Umbilical cord (tissue), 2 donors: ENCODE measurements around the gene SNX15. TPM values are rescaled to one million over a fixed set of nuclear protein-coding genes. Genes with fewer than 3 reads are reported as not detected.
"Not testable (repeated sequence)": the region's sequence is repeated elsewhere in the genome, so short reads cannot be mapped to it uniquely, and the experiment has no call there.

Experiments used
- DNase-seq: peaks from one replicate; pipeline ENCODE4 v3.0.0-alpha.2; 2015; ENCODE audit warnings: low spot score
- total RNA-seq: library from RNA; depleted of rRNA; stranded (reverse); fragments of >200 nt; gene quantifications from one replicate; pipeline ENCODE4 v1.2.3, GENCODE V29; 2014; ENCODE audit warnings: low replicate concordance; ENCODE audit not compliant: insufficient read depth

SNX15 gene
- total RNA-seq, 1 donor from 2014 or later: 19.0 TPM

DNA sequence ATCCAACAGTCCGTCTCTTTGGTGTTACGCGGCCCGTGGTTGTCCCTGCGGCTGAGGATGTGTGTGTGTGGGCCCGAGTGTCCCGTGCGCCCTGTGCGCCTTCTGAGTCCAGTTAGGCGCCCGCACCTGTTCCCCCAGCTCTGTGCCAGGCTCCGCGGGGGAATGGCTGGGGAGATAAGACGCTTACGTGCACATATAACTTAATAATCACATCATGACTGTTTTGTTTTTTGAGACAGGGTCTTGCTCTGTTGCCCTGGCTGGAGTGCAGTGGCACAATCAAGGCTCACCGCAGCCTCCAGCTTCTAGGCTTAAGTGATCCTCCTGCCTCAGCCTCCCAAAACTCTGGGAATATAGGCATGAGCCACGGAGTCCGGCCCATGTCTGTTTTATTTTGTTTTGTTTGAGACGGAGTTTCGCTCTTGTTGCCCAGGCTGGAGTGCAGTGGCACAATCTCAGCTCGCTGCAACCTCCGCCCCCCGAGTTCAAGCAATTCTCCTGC, 12.5 kb upstream of the SNX15 start:
- DNase-seq: no peak

DNA sequence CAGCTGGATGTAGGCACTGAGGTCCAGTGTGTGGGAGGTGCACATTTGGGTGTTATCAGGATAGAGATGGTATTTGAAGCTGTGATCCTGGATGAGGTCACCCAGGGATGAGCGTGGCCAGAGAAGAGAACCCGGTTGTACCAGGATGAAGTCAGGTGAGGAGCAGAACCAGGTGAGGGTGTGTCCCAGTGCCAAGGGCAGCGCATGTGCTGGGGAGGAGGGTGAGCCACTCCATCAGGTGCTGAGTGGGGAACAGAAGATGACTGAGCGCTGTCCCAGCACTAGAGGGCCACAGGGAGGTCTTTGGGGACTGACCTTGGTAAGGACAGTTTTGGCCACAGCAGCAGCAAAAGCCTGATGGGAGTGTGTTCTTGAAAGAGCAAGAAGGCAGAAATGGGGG, 10.5 kb upstream of the SNX15 start:
- no peak for DNase-seq

DNA sequence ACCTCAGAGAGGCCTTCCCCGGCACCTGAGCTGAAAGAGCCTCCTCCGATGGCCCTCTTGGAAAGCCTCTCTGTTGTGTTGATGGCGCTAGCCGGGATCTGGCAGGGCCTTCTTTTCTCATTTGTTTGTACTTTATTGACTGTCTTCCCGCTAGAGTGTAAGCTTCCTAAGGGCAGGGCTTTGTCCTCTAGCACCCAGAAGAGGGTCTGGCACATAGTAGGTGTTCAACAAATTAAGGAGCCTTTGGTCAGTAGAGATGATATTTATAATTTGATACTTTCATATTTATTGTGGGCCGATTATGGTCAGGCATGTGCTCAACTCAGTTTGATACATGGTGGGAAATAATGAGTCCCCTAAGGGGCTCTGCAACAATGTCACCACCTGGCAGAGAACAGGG, 9.3 kb upstream of the SNX15 start:
- DNase-seq: no peak

DNA sequence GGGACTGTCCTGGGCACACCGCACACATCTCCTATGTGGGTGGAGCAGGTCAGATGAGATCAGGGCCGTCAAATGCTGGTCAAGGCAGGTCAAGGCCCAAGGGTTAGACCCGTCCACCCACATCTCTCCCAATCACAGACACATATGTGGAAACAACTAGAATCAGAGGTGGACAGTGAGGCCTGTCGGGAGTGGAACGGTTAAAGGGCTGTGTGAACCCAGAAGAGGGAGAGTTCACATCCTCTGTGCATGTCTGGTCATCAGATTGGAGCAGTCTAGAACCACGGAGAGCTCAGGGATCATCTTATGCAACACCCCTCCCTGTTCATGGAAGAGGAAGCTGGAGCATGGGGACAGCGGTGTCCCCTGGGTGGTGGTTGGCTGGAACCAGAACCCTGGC, 7.4 kb upstream of the SNX15 start:
- DNase-seq: no peak

DNA sequence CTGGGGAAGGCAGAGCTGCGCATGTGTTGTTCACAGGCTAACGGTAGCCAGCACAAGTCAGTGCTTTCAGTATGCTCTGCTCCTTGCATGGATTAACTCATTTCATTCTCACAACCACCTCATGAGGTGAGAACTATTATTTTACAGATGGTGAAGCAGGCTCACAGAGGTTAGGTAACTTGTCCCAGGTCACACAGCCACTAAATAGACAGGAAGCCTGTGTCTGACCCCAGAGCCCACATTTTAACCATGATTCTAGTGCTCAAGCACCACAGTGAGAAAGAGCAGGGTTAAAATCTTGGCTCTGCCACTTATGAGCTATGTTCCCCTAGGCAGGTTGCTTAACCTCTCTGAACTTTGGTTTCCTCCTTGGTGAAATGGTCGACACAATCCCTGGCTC, 6.2 kb upstream of the SNX15 start:
- DNase-seq: no peak

DNA sequence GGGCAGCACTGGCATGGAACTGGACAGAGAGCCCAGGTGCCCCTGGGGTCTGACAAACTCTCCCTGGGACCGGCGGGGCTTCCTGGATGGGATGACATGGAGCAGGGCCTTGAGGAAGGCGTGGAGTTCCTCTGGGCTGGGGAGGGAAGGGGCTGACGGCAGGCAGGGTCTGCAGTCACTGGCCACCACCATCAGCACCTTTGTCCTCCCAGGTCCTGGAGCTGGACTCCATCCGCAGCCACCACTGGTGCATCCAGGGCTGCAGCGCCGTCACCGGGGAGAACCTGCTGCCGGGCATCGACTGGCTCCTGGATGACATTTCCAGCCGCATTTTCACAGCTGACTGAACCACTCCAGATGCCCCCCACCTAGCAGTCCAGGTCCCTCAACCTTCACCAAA, 5.7 kb upstream of the SNX15 start:
- no peak for DNase-seq

DNA sequence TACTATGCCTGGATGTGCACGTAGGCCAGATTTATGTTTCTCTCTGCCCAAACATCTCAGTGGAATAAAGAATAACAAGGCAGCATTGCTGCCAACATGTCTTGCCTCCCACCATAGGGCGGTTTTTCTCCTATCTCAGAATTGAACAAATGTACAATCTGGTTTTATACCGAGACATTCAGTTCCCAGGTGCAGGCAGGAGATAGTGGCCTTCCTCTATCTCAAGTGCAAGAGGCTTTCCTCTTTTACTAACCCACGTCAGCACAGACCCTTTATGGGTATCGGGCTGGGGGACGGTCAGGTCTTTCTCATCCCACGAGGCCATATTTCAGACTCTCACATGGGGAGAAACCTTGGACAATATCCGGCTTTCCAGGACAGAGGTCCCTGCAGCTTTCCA, 3.7 kb upstream of the SNX15 start:
- DNase-seq: not testable (repeated sequence)

DNA sequence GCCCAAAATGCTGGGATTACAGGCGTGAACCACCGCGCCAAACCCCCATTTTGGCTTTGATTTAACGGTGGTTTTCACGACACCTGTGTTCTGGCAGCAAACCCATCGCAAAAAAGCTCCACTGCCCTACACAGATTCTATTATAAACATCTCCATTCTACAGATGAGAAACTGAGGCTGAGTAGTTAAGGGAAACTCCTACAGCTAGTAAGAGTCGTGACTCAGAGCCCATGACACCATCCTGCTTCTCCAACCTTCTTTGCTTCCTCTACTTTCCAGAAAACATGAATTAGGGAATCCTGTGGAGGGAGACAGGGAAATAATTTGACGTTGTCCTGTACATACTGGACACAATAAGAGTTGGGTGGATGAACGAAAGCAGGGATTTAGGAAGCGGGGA, 429 bp upstream of the SNX15 start:
- DNase-seq: no peak

DNA sequence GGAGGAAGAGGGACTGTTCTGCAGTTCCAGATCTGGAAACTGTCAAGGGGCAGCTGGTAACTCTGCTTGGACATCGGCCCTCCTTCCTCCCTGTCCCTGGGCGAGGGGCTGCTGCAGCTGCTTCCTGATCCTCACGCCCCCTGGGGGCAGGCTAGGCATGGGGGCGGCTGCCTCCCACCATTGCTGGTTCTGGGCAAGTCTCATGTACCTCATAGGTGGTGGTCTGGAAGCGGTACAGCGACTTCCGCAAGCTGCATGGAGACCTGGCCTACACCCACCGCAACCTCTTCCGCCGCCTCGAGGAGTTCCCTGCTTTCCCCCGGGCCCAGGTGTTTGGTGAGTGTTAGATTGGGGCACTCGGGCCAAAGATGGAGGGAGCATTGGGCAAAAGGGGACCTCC, 5.0 kb downstream of the SNX15 start:
- no peak for DNase-seq

DNA sequence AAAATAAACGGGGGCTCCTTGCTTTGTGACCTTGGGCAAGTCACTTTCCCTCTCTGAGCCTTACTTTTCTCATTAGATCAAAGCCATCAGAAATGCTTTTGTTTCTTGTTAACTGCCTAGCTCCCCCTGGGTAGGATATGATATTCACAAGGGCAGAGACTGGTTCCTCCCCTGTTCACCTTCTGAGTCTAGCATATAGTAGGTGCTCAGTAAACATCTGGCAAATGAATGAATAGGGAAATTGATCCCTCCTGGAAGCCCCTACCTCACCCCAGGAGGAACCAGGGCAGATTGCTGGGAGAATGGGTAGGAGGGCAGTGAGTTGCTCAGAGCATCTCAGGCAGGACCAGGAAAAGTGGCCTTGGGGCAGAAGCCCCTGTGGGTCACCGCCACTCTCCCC, 7.2 kb downstream of the SNX15 start:
- no peak for DNase-seq

DNA sequence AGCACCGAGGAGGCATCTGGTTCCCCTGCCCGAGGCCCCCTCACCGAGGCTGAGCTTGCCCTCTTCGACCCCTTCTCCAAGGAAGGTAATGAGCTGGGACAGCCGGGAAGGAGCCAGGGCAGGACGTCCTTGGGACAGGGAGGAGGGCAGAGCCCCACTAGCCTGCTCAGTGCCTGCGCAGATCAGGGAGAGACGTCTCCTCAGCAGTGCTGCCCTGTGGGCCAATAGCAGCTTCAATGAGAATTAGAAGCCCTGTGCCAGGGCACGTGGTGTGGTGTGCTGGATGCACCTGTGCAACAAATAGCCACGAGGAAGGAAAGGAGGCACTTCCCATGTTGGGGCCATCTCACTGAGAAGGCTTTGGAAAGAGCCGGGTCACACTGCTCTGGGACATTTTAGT, 8.3 kb downstream of the SNX15 start:
- no peak for DNase-seq

DNA sequence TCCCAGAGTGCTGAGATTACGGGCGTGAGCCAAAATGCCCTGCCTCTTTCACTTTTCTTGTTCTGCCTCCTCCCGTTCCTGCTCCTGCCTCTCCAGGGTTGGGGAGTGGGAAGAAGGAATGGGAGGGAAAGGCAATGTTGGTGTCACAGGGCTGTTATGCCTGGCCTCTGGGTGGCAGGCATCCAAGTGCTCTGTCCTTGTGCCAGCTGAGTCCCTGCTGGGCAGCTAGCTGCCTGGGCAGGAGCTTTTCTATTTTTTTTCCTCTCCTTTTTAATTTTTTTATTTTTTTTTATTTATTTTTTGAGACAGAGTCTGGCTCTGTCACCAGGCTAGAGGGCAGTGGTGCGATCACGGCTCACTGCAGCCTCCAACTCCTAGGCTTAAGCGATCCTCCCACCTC, 9.7 kb downstream of the SNX15 start:
- DNase-seq: no peak

DNA sequence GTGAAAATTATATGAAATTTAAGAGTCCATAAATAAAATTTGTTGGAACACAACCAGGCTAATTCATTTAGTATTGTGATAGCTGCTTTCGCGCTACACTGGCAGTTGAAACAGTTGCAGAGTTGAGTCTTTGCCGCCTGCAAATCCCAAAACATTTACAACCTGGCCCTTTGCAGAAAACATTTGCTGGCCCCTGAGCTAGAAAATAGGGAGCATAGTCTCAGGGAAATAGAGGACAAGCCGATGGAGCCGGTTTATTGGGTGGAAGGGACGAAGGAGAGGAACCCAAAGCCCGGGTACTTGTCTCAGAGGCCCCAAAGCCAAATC, 13.2 kb downstream of the SNX15 start:
- no peak for DNase-seq

DNA sequence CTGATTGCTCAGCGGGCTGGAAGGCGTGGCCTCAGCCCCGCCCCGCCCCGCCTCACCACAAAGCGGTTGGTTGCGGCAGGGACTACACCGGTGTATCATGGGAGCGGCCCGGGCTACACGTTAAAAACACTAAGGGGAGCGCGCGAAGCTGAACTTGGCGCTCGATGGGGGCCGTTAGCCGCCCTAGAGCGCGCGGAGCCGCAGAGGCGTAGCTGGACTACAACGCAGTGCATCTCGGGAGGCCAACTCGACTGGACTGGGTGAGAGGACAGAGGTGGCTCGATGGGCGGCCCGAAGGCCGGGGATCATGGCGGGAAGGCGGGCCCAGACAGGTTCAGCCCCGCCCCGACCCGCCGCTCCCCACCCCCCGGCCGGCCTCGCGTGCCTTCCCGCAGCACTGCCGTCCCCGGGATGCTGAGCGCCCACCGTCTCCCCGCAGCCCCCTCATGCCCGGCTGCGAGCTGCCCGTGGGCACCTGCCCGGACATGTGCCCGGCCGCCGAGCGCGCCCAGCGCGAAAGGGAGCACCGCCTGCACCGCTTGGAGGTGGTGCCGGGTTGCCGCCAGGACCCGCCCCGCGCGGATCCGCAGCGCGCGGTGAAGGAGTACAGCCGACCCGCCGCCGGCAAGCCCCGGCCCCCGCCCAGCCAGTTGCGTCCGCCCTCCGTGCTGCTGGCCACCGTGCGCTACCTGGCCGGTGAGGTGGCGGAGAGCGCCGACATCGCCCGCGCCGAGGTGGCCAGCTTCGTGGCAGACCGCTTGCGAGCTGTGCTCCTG, 13.8 kb downstream of the SNX15 start, which contains the start of gene SAC3D1:
SAC3D1 (plus strand) TSS at position 364 of the 776 bp plus-strand sequence; CDS start at position 447, 83 bp downstream.
- DNase-seq: peak; percentile 95

DNA sequence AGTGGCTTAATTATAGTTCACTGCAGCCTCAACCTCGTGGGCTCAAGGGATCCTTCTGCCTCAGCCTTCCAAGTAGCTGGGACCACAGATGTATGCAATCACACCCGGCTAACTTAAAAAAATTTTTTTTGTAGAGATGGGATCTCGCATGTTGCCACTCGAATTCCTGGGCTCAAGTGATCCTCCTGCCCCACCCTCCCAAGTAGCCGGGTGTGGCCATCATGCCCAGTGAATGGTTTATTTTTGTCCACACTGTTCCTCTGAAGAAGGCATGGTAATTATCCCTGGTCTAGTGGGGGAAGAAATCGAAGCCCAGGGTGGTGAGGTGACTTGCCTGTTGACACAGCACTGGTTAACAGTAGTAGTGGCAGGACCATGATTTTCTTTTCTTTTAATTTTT, 15.7 kb downstream of the SNX15 start:
- no peak for DNase-seq

DNA sequence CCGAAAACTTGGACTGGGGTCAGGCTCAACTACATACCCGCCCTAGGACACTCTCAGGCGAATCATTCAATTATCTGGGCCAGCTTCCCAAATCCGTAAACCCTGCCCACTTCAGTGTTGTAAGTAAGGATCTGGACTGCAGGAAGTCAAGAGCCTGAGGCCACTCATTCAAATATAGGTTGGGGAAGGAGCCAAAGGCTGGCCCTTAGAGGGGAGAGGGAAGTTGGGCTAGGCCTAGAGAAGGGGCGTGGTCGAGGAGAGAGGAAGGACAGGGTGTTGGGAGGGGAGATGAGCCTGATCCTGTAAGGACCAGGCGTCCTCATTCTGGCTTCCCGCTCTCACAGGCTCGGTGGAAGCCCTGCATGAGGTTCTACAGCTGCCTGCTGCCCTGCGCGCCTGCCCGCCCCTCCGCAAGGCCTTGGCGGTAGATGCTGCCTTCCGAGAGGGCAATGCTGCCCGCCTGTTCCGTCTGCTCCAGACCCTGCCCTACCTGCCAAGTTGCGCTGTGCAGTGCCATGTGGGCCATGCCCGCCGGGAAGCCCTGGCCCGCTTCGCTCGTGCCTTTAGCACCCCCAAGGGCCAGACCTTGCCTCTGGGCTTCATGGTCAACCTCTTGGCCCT, 16.8 kb downstream of the SNX15 start:
- peak; percentile 43 for DNase-seq

DNA sequence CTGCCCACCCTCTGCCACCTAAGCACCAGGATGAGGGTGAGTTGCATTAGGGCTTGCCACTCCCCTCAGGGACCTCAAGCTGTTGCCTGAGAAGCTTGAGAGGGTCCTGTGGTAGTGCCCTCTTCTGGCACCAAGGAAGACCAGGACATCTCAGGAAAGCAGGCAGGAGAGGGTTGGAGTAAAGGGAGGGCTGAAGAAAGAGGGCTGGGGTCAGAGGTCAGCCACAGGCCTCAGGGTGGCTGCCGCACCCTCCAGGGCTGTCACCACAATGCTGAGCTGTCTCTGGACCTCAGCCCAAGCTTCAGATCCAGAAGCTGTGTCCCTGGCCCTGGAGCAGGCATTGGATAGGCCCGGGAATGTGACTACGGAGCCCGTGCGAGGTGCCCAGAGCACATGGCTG, 17.8 kb downstream of the SNX15 start:
- no peak for DNase-seq

DNA sequence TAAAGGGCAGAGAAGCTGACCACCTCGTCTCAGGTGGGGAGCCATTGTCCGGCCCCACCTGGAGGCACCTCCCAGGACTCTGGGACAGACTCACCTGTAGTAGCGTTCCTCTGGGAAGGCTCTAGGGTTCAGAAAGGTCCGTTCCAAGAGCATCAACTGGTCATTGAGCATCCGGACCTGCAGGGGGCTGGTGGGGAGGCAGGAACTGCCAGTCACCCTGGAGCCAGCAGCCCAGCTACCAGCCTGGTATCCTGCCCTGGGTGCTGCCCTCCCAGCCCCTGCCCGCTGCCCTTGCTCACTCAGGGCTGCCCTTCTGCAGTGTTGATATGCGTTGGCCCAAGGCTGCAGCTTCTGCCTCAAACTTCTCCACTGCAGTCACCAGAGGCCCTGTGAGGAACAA, 18.5 kb downstream of the SNX15 start:
- no peak for DNase-seq

DNA sequence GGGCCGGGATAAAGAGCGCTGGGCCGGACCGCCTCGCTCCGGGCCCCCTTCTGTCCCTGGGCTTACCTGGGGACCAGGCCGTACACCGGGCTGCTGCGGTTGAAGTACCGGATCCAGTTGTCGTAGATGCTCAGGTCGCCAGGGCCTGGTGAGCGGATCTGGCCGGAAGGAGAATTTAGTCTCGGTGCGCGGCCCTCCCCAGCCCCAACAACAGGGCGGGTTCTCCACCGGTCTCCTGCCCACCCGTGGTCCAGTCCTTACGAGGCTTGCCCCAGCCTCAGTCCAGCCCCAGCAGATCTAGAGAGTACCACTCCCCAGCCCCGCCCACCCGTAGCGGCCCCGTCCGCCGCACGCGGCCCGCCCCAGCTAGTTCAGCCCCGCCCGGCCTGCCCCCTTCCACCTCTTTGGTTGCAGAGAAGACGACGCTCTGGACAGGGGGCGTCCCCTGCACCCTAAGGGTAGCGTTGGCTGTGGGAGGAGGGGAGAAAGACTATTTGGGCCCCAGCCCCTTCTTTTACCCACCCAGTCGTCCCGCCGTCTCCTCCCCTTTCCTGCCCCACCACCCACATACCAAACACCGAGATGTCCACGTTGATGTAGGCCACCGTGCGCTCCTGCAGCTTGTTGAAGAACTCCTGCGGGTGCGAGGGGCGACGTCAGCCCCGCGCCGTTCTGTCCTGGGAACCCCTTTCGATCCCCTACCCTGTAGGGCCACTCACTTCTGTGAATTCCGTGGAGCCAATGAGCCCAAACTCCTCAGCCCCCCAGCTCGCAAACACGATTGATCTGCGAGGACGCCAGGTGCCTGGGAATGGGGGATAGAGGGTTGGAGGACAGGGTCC, 20.6 kb downstream of the SNX15 start:
- DNase-seq: peak; percentile 35

DNA sequence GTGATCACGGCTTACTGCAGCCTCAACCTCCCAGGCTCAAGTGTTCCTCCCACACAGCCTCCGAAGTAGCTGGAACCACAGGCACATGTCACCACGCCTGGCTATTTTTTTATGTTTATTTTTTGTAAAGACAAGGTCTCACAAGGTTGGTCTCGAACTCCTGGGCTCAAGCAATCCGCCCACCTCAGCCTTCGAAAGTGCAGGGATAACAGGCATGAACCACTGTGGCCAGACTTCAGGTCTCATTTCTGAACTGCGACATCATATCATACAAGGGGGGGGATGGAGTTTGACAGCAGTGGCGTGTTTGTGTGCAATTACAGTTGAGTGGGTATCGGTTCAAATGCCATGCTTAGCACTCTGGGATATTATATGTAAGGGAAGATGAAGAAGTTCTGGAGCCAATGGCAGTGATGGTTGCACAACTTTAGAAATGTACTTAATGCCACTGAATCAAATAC, 24.2 kb downstream of the SNX15 start:
- DNase-seq: no peak

DNA sequence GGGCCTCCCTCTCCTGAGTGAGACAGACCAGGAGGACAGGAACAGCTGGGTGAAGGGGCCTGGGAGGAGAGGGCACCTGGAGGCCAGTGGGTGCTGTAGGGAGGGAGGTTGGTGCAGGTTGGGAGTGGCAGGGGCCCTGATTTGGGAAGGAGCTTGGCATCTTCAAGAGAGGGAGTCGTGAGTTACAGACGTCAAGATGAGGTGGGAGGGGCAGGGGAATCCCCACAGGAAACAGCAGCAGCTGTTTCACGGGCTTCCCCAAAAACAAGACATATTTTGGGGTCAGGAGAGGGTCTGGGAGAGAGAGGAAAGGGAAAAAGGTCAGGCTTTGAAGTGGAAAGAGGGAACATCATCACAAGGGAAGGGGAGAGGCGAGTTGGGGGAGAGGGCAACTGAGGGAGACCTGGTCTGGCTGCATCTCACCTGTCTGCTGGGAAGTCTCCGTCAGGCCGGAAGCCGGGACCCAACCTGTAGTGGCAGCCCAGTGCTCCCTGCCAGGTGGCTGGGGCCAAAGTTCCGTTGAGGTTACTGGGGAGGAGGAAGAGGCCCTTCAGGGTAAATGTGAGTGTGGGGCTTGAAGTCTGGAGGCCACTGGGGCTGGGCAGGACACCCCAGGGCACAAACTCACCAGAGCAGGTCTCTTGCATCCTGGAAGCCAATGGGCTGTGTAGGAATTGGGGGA, 26.7 kb downstream of the SNX15 start:
- no peak for DNase-seq

DNA sequence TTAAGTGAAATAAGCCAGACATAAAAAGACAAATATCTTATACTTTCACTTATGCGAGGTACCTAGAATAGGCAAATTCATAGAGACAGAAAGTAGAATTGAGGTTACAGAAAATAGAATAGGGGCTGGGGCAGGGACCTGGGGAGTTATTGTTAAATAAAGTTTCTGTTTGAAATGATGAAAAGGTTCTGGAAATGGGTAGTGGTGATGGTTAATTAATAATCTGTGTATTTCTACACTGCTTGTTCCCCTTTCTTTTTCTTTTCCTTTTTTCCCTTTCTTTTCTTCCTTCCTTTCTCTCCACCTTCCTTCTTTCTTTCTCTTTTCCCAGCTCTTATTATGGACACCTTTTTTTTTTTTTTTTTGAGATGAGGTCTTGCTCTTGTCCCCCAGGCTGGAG, 28.3 kb downstream of the SNX15 start:
- no peak for DNase-seq
